HepG2 (cell line): ENCODE results near the gene GOLGA7B. TPM values are rescaled to one million over a fixed set of nuclear protein-coding genes. Genes with fewer than 3 reads are reported as not detected.

Experiments used
- ATAC-seq: fragments of 200-7000 bp; cut with Tn5 transposase; 3 replicates; pipeline ENCODE4 v1.9.1; 2020; ENCODE audit warnings: mild to moderate bottlenecking, moderate library complexity
- BruUV-seq: library from RNA; stranded (reverse); fragments of 400-500 nt; replicated peaks from 2 replicates; lab custom pipeline; 2021; lab: Mats Ljungman, UMichigan
- CTCF ChIA-PET: fragments of 300-600 bp; formaldehyde crosslinking; extraction: SDS; loops from one replicate; lab custom pipeline; 2021; ENCODE audit warnings: low total read pairs, inconsistent platforms, low intra/inter-chr PET ratio; lab: Yijun Ruan, JAX
- POLR2A ChIA-PET: fragments of 350-600 bp; sonication (Branson Sonifier 250); formaldehyde crosslinking; loops from one replicate; lab custom pipeline; 2020; ENCODE audit warnings: antibody characterized with exemption, inconsistent platforms; lab: Yijun Ruan, JAX
- DNase-seq: peaks from one replicate; pipeline ENCODE4 v3.0.0-alpha.2; 2015; ENCODE audit warnings: low spot score
- FAIRE-seq: peaks from 3 replicates; lab custom pipeline; 2011; peaks lifted over from hg19 to GRCh38; lab: Jason Lieb, UNC
- H2AFZ ChIP-seq: one replicate; pipeline ENCODE4 v1.6.1; 2011; ENCODE audit warnings: low read length, inconsistent platforms
- H3K27ac ChIP-seq: fragments of 300-600 bp; 3 replicates; pipeline ENCODE4 v1.8.0; 2011; ENCODE audit warnings: mixed run types, mild to moderate bottlenecking, mixed read lengths, low read length, inconsistent platforms; ENCODE audit not compliant: insufficient read depth; ENCODE audit errors: extremely low read length
- H3K27me3 ChIP-seq, 2 experiments: fragments of 200-600 bp in 1 of 2; 2 replicates in 1 of 2; 3 replicates in 1 of 2; pipeline versions ENCODE4 v1.6.0 to v1.8.0; 2011; ENCODE audit warnings: low read length in 2 of 2, mild to moderate bottlenecking in 2 of 2, moderate library complexity in 2 of 2, inconsistent platforms in 1 of 2; ENCODE audit not compliant: insufficient read depth in 2 of 2, control insufficient read depth in 1 of 2
- H3K36me3 ChIP-seq, 2 experiments: fragments of 200-600 bp in 1 of 2; replicated peaks in 1 of 2; 2 replicates in 1 of 2; 3 replicates in 1 of 2; pipeline versions ENCODE4 v1.5.1 to v1.8.0; 2011; ENCODE audit warnings: low read length in 2 of 2, inconsistent platforms in 1 of 2; ENCODE audit not compliant: insufficient read depth in 2 of 2, control insufficient read depth in 1 of 2
- H3K4me1 ChIP-seq: 2 replicates; pipeline ENCODE4 v1.5.1; 2012; ENCODE audit warnings: low read length, inconsistent platforms; ENCODE audit not compliant: insufficient read depth
- H3K4me2 ChIP-seq: 2 replicates; pipeline ENCODE4 v1.6.0; 2011; ENCODE audit warnings: low read depth, low read length, inconsistent platforms
- H3K4me3 ChIP-seq, 3 experiments: fragments of 200-600 bp in 1 of 3; sonication (generic), shearing (Covaris generic) in 1 of 3; replicated peaks in 1 of 3; 2 replicates each; pipeline ENCODE4 v1.5.1; 2011 to 2016; ENCODE audit warnings: low read length in 3 of 3, inconsistent platforms in 2 of 3, low read depth in 2 of 3, mild to moderate bottlenecking in 2 of 3, control low read depth in 1 of 3, mixed read lengths in 1 of 3; ENCODE audit not compliant: insufficient read depth in 1 of 3
- H3K79me2 ChIP-seq: one replicate; pipeline ENCODE4 v1.6.1; 2011; ENCODE audit warnings: low read length, inconsistent platforms; ENCODE audit not compliant: insufficient read depth
- H3K9ac ChIP-seq: 2 replicates; pipeline ENCODE4 v1.6.0; 2011; ENCODE audit warnings: mild to moderate bottlenecking, low read depth, low read length, inconsistent platforms; ENCODE audit not compliant: insufficient read depth
- H3K9me3 ChIP-seq: 2 replicates; pipeline ENCODE4 v1.5.1; 2012; ENCODE audit warnings: mild to moderate bottlenecking, low read length
- H4K20me1 ChIP-seq: 2 replicates; pipeline ENCODE4 v1.6.0; 2011; ENCODE audit warnings: inconsistent platforms, mild to moderate bottlenecking, low read length, moderate library complexity; ENCODE audit not compliant: insufficient read depth
- DPF2 ChIP-seq: sonication (generic); formaldehyde crosslinking; IDR thresholded peaks from 2 replicates; pipeline ENCODE4 v1.4.0; 2020; ENCODE audit warnings: mild to moderate bottlenecking, low read depth, missing genetic modification reagents, borderline replicate concordance
- MATR3 ChIP-seq: sonication (generic); formaldehyde crosslinking; IDR thresholded peaks from 2 replicates; pipeline ENCODE4 v1.4.0; 2020; ENCODE audit warnings: missing genetic modification reagents
- MLLT10 ChIP-seq: sonication (generic); formaldehyde crosslinking; IDR thresholded peaks from 2 replicates; pipeline ENCODE4 v1.4.0; 2020; ENCODE audit warnings: missing genetic modification reagents
- MTA3 ChIP-seq: sonication (generic); formaldehyde crosslinking; IDR thresholded peaks from 2 replicates; pipeline ENCODE4 v1.4.0; 2020; ENCODE audit warnings: missing genetic modification reagents
- RXRA ChIP-seq: sonication (generic); formaldehyde crosslinking; IDR thresholded peaks from 2 replicates; pipeline ENCODE4 v1.5.1; 2020; ENCODE audit warnings: missing genetic modification reagents
- TOE1 ChIP-seq: sonication (generic); formaldehyde crosslinking; IDR thresholded peaks from 2 replicates; pipeline ENCODE4 v1.4.0; 2020; ENCODE audit warnings: mild to moderate bottlenecking, missing genetic modification reagents
- ZFP82 ChIP-seq: sonication (generic); formaldehyde crosslinking; IDR thresholded peaks from 2 replicates; pipeline ENCODE4 v1.5.1; 2020; ENCODE audit warnings: mild to moderate bottlenecking, missing genetic modification reagents, borderline replicate concordance
- ZNF451 ChIP-seq: sonication (generic); formaldehyde crosslinking; IDR thresholded peaks from 2 replicates; pipeline ENCODE4 v1.5.0; 2020; ENCODE audit warnings: mild to moderate bottlenecking, missing genetic modification reagents
- ZNF75D ChIP-seq: sonication (generic); formaldehyde crosslinking; IDR thresholded peaks from 2 replicates; pipeline ENCODE4 v1.8.1; 2023; ENCODE audit warnings: missing genetic modification reagents, mild to moderate bottlenecking, borderline replicate concordance
- ZNF883 ChIP-seq: sonication (generic); formaldehyde crosslinking; IDR thresholded peaks from 2 replicates; pipeline ENCODE4 v1.5.1; 2020; ENCODE audit warnings: mild to moderate bottlenecking, missing genetic modification reagents; ENCODE audit errors: not compliant biosample characterization
- WGBS: methylation state at CpG from one replicate; pipeline ENCODE4 v1.1.6; 2017; ENCODE audit warnings: low lambda C conversion rate; 5-methylcytosine and 5-hydroxymethylcytosine counted together
- in situ Hi-C: cut with HindIII; loops from 2 replicates; pipeline ENCODE4 v1.10.0; 2017; ENCODE audit warnings: low pct_unique_long_range_greater_than_20kb; ENCODE audit not compliant: extremely low pct_ligation_motif_present
- intact Hi-C: fragments of 100-400 bp; cut with micrococcal nuclease; formaldehyde crosslinking; loops from one replicate; pipeline ENCODE4 v1.10.0; 2022; ENCODE audit not compliant: unreplicated experiment
- polyA plus RNA-seq, 8 experiments: library from polyadenylated mRNA; depleted of rRNA in 3 of 8; stranded (reverse) in 7 of 8; unstranded in 1 of 8; fragments of >200 nt; fragmentation: Illumina TruSeq in 4 of 8; extraction: Trizol in 4 of 8; gene quantifications; 2 replicates each; pipeline versions ENCODE4 v1.2.1 to v1.2.3, GENCODE V29; 2011 to 2016; ENCODE audit warnings: low read depth in 4 of 8, missing spikeins in 1 of 8, mixed read lengths in 1 of 8; ENCODE audit not compliant: insufficient read depth in 1 of 8
- total RNA-seq, 5 experiments: library from RNA; depleted of rRNA; stranded (reverse); fragments of >200 nt; fragmentation: Illumina TruSeq; extraction: Trizol; gene quantifications; 2 replicates each; pipeline ENCODE4 v1.2.3, GENCODE V29; 2016; ENCODE audit warnings: low read depth in 1 of 5
- TF ChIP-seq, protein P1 (sequence below): fragments of 450-650 bp; IDR thresholded peaks from 2 replicates; pipeline ENCODE4 v1.6.1; 2016
- TF ChIP-seq, protein P2 (sequence below): IDR thresholded peaks from 2 replicates; pipeline ENCODE4 v1.6.1; 2018; ENCODE audit warnings: missing genetic modification reagents, mild to moderate bottlenecking, missing compliant biosample characterization
- TF ChIP-seq, protein P3 (sequence below): IDR thresholded peaks from 2 replicates; pipeline ENCODE4 v1.4.0; 2020; ENCODE audit warnings: mild to moderate bottlenecking, missing genetic modification reagents

Gene GOLGA7B
- total and polyA plus RNA-seq, 2 of the 13 experiments (the other 11 are each of a cell fraction or from before 2014, with no cell fraction given): not detected

DNA sequence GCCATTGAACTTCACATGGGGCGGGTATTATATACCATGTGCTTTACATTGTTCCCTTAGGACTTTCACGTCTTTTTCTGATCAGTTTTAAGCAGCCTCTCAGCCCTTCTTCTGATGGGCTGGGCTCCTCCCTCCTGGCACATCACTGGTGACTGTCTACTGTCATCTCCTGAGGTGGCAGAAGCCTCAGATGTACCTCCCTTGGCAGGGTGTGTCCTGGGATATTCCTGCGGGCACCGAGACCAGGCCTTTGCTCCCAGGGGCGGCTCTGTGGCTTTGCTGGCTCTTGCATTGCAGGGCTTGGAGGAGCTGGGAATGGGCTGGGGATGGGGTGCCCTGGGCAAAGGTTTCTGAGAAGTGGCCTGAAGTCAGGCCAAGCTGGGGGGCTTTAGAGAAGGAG lies 34.6 kb upstream of the GOLGA7B start:
- 39% methylated on average over 3 of the region's 5 CpGs for WGBS
- peaks cover 5 to 32% of the 10 kb centered on the region in 2 experiments for H3K27me3 ChIP-seq
- DNase-seq (no peak), FAIRE-seq (no peak), ATAC-seq (no peak)
- ChIA-PET POLR2A (no interaction called here), CTCF (no interaction called here)
- no peak overlapping the region for H3K4me2 ChIP-seq
- H3K4me3 ChIP-seq: no peak overlapping the region
- no peak overlapping the region for H2AFZ ChIP-seq
- H3K27ac ChIP-seq: no peak overlapping the region
- in situ Hi-C loops: no loop called here
- TF ChIP-seq, protein P1, sequence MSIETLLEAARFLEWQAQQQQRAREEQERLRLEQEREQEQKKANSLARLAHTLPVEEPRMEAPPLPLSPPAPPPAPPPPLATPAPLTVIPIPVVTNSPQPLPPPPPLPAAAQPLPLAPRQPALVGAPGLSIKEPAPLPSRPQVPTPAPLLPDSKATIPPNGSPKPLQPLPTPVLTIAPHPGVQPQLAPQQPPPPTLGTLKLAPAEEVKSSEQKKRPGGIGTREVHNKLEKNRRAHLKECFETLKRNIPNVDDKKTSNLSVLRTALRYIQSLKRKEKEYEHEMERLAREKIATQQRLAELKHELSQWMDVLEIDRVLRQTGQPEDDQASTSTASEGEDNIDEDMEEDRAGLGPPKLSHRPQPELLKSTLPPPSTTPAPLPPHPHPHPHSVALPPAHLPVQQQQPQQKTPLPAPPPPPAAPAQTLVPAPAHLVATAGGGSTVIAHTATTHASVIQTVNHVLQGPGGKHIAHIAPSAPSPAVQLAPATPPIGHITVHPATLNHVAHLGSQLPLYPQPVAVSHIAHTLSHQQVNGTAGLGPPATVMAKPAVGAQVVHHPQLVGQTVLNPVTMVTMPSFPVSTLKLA: peak; percentile 45
- no peak for TF ChIP-seq DPF2
- BruUV-seq: no TSS peak
- peaks cover 13% of the 10 kb centered on the region for H3K4me1 ChIP-seq
- no peaks in the 10 kb centered on the region for H3K36me3 ChIP-seq
- H3K9ac ChIP-seq: no peak overlapping the region
- H4K20me1 ChIP-seq: no peaks in the 10 kb centered on the region
- no peaks in the 10 kb centered on the region for H3K79me2 ChIP-seq
- H3K9me3 ChIP-seq: no peaks in the 10 kb centered on the region
- intact Hi-C loops: no loop called here

DNA sequence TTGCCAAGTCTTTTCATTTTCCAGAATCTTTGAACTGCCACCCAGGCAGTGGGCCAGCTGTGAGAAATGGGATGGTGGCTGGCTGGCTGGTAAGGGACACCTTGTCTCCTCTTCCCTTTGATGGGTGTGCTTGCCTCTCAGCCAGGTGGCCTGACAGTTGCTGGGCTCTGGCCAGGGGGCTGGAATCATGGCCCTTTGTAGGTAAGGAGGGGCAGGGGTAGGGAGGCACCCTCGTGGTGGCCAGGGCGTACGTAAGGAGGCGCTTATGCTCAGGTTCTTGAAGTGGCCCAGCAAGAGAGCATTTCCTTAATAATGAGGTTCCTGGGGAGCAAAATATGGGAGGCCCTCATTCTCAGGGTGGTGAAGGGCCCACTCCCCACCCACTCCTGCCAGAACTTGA lies 33.0 kb upstream of the GOLGA7B start:
- 41% methylated on average over 4 of the region's 4 CpGs for WGBS
- Histone ChIP-seq H3K4me3 (no peak overlapping the region), H3K36me3 (no peaks in the 10 kb centered on the region), H2AFZ (no peak overlapping the region), H3K27ac (no peak overlapping the region), H3K4me2 (no peak overlapping the region), H3K27me3 (peaks cover 5 to 36% of the 10 kb centered on the region in 2 experiments), H3K79me2 (no peaks in the 10 kb centered on the region), H3K4me1 (peaks cover 13% of the 10 kb centered on the region), H4K20me1 (no peaks in the 10 kb centered on the region), H3K9me3 (no peaks in the 10 kb centered on the region), H3K9ac (no peak overlapping the region)
- ChIA-PET POLR2A (no interaction called here), CTCF (no interaction called here)
- ATAC-seq (no peak), FAIRE-seq (no peak), DNase-seq (no peak)
- in situ Hi-C loops (no loop called here), intact Hi-C loops (no loop called here)
- no TSS peak for BruUV-seq
- TF ChIP-seq, protein P2, sequence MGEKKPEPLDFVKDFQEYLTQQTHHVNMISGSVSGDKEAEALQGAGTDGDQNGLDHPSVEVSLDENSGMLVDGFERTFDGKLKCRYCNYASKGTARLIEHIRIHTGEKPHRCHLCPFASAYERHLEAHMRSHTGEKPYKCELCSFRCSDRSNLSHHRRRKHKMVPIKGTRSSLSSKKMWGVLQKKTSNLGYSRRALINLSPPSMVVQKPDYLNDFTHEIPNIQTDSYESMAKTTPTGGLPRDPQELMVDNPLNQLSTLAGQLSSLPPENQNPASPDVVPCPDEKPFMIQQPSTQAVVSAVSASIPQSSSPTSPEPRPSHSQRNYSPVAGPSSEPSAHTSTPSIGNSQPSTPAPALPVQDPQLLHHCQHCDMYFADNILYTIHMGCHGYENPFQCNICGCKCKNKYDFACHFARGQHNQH (CRISPR knock-in tag): no peak
- TF ChIP-seq TOE1 (CRISPR knock-in tag) (no peak), MTA3 (no peak), MLLT10 (CRISPR knock-in tag) (no peak), ZNF451 (CRISPR knock-in tag) (no peak), ZNF883 (CRISPR knock-in tag) (no peak), ZFP82 (no peak), MATR3 (CRISPR knock-in tag) (no peak), DPF2 (no peak), RXRA (no peak), ZNF75D (CRISPR knock-in tag) (no peak)
- TF ChIP-seq, protein P3, sequence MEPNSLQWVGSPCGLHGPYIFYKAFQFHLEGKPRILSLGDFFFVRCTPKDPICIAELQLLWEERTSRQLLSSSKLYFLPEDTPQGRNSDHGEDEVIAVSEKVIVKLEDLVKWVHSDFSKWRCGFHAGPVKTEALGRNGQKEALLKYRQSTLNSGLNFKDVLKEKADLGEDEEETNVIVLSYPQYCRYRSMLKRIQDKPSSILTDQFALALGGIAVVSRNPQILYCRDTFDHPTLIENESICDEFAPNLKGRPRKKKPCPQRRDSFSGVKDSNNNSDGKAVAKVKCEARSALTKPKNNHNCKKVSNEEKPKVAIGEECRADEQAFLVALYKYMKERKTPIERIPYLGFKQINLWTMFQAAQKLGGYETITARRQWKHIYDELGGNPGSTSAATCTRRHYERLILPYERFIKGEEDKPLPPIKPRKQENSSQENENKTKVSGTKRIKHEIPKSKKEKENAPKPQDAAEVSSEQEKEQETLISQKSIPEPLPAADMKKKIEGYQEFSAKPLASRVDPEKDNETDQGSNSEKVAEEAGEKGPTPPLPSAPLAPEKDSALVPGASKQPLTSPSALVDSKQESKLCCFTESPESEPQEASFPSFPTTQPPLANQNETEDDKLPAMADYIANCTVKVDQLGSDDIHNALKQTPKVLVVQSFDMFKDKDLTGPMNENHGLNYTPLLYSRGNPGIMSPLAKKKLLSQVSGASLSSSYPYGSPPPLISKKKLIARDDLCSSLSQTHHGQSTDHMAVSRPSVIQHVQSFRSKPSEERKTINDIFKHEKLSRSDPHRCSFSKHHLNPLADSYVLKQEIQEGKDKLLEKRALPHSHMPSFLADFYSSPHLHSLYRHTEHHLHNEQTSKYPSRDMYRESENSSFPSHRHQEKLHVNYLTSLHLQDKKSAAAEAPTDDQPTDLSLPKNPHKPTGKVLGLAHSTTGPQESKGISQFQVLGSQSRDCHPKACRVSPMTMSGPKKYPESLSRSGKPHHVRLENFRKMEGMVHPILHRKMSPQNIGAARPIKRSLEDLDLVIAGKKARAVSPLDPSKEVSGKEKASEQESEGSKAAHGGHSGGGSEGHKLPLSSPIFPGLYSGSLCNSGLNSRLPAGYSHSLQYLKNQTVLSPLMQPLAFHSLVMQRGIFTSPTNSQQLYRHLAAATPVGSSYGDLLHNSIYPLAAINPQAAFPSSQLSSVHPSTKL (CRISPR knock-in tag): no peak
